Naive B cell (primary cell): Measurements from ENCODE around the gene GNA12. TPM values are rescaled to one million over a fixed set of nuclear protein-coding genes. Genes with fewer than 3 reads are reported as not detected.

ENCODE experiments used
- ATAC-seq, 2 donors: fragments of 150-1000 bp; cut with Tn5 transposase; 2 replicates each; pipeline ENCODE4 v1.10.0; 2021; ENCODE audit warnings: low read depth in 2 of 2, mild to moderate bottlenecking in 2 of 2, moderate library complexity in 2 of 2
- DNase-seq: peaks from one replicate; pipeline ENCODE4 v3.0.0; 2022
- H3K27ac Mint-ChIP-seq, 6 donors: one replicate each; pipeline ENCODE4 v1.8.0; 2020 to 2022; ENCODE audit warnings: mild to moderate bottlenecking in 6 of 6, mixed read lengths in 6 of 6, moderate library complexity in 5 of 6, inconsistent platforms in 2 of 6
- H3K27me3 Mint-ChIP-seq, 3 donors: one replicate each; pipeline ENCODE4 v1.8.0; 2021 to 2022; ENCODE audit warnings: mixed read lengths in 3 of 3, mild to moderate bottlenecking in 1 of 3
- H3K36me3 Mint-ChIP-seq, 2 donors: one replicate each; pipeline ENCODE4 v1.8.0; 2020 to 2022; ENCODE audit warnings: mixed read lengths in 2 of 2, inconsistent platforms in 1 of 2, mild to moderate bottlenecking in 1 of 2
- H3K4me1 Mint-ChIP-seq, 3 donors: one replicate each; pipeline ENCODE4 v1.8.0; 2020 to 2022; ENCODE audit warnings: mixed read lengths in 3 of 3, inconsistent platforms in 1 of 3, mild to moderate bottlenecking in 1 of 3, moderate library complexity in 1 of 3
- H3K4me3 Mint-ChIP-seq, 8 donors: one replicate each; pipeline ENCODE4 v1.8.0; 2020 to 2022; ENCODE audit warnings: mild to moderate bottlenecking in 8 of 8, mixed read lengths in 8 of 8, moderate library complexity in 8 of 8, inconsistent platforms in 2 of 8
- H3K9me3 Mint-ChIP-seq, 7 donors: one replicate each; pipeline ENCODE4 v1.8.0; 2020 to 2022; ENCODE audit warnings: mixed read lengths in 7 of 7, mild to moderate bottlenecking in 5 of 7, inconsistent platforms in 2 of 7, moderate library complexity in 1 of 7
- polyA plus RNA-seq, 6 donors: library from polyadenylated mRNA; unstranded; fragments of 300-500 nt; fragmentation: Illumina TruSeq; gene quantifications; one replicate each; pipeline ENCODE4 v1.2.3, GENCODE V29; 2021; ENCODE audit warnings: low read depth in 6 of 6

Gene GNA12
- polyA plus RNA-seq, 6 donors from 2014 or later, result 26.6 to 43.8 (median 34.8) TPM

GRCh38 chr7:2878306-2878705 is 34.2 kb upstream of the GNA12 start:
- Mint-ChIP-seq H3K27me3 (no peaks in the 10 kb centered on the region), H3K4me1 (peaks cover 17 to 18% (median 17%) of the 10 kb centered on the region in 3 donors), H3K4me3 (peak overlapping the region in 3 of 8 donors; percentile 33 to 64 (median 51)), H3K27ac (no peak overlapping the region), H3K36me3 (no peaks in the 10 kb centered on the region), H3K9me3 (no peaks in the 10 kb centered on the region)
- no peak for DNase-seq
- ATAC-seq, result no peak

- peak overlapping the region in 1 of 6 donors; percentile 37 for H3K27ac Mint-ChIP-seq
- no peak for ATAC-seq
- no peaks in the 10 kb centered on the region for H3K36me3 Mint-ChIP-seq
- peak overlapping the region in 1 of 8 donors; percentile 61 for H3K4me3 Mint-ChIP-seq
- H3K27me3 Mint-ChIP-seq, result no peaks in the 10 kb centered on the region
- H3K4me1 Mint-ChIP-seq, result peaks cover 24 to 26% (median 25%) of the 10 kb centered on the region in 3 donors
- DNase-seq, result no peak
- no peaks in the 10 kb centered on the region for H3K9me3 Mint-ChIP-seq
Measured at GRCh38 chr7:2876031-2876731, 32.1 kb upstream of the GNA12 start.

GRCh38 chr7:2873686-2874551 is 29.8 kb upstream of the GNA12 start:
- no peak for DNase-seq
- Mint-ChIP-seq H3K4me3 (peak overlapping the region in 2 of 8 donors; percentile 44 to 47), H3K9me3 (no peaks in the 10 kb centered on the region), H3K27me3 (no peaks in the 10 kb centered on the region), H3K36me3 (no peaks in the 10 kb centered on the region), H3K4me1 (peaks cover 35 to 44% (median 40%) of the 10 kb centered on the region in 3 donors), H3K27ac (peak overlapping the region in 4 of 6 donors; percentile 1 to 95 (median 42))
- ATAC-seq, result no peak

- Mint-ChIP-seq H3K36me3 (no peaks in the 10 kb centered on the region), H3K27me3 (no peaks in the 10 kb centered on the region), H3K9me3 (no peaks in the 10 kb centered on the region), H3K4me3 (peak overlapping the region in 3 of 8 donors; percentile 5 to 21 (median 16)), H3K27ac (peak overlapping the region in 1 of 6 donors; percentile 53), H3K4me1 (peaks cover 31 to 38% (median 32%) of the 10 kb centered on the region in 3 donors)
- ATAC-seq, result no peak
- DNase-seq, result no peak
Measured at GRCh38 chr7:2873146-2873545, 29.0 kb upstream of the GNA12 start.

- peak overlapping the region in 3 of 8 donors; percentile 5 to 54 (median 18) for H3K4me3 Mint-ChIP-seq
- peaks cover 29 to 36% (median 29%) of the 10 kb centered on the region in 3 donors for H3K4me1 Mint-ChIP-seq
- ATAC-seq, result no peak
- DNase-seq, result no peak
- H3K9me3 Mint-ChIP-seq, result no peaks in the 10 kb centered on the region
- H3K27me3 Mint-ChIP-seq, result no peaks in the 10 kb centered on the region
- H3K27ac Mint-ChIP-seq, result peak overlapping the region in 5 of 6 donors; percentile 7 to 79 (median 55)
- no peaks in the 10 kb centered on the region for H3K36me3 Mint-ChIP-seq
Measured at GRCh38 chr7:2872296-2872874, 28.3 kb upstream of the GNA12 start.

- H3K9me3 Mint-ChIP-seq, result no peaks in the 10 kb centered on the region
- H3K27ac Mint-ChIP-seq, result peak overlapping the region; percentile 5 to 86 (median 68)
- peaks cover 29 to 36% (median 29%) of the 10 kb centered on the region in 3 donors for H3K4me1 Mint-ChIP-seq
- peak overlapping the region; percentile 43 to 87 (median 85) for H3K4me3 Mint-ChIP-seq
- no peaks in the 10 kb centered on the region for H3K36me3 Mint-ChIP-seq
- ATAC-seq (peak; percentile 84 to 88), DNase-seq (peak; percentile 43)
- H3K27me3 Mint-ChIP-seq, result no peaks in the 10 kb centered on the region
Measured at GRCh38 chr7:2870471-2870931, 26.4 kb upstream of the GNA12 start.

- H3K4me1 Mint-ChIP-seq, result peaks cover 31 to 37% (median 31%) of the 10 kb centered on the region in 3 donors
- no peaks in the 10 kb centered on the region for H3K27me3 Mint-ChIP-seq
- H3K9me3 Mint-ChIP-seq, result no peaks in the 10 kb centered on the region
- H3K36me3 Mint-ChIP-seq, result no peaks in the 10 kb centered on the region
- peak in 1 of 2 donors; percentile 4 for ATAC-seq
- DNase-seq, result no peak
- peak overlapping the region in 3 of 6 donors; percentile 32 to 94 (median 37) for H3K27ac Mint-ChIP-seq
- H3K4me3 Mint-ChIP-seq, result peak overlapping the region in 7 of 8 donors; percentile 43 to 87 (median 83)
Measured at GRCh38 chr7:2869981-2870380, 25.9 kb upstream of the GNA12 start.

- no peak overlapping the region for H3K4me3 Mint-ChIP-seq
- DNase-seq (no peak), ATAC-seq (no peak)
- H3K36me3 Mint-ChIP-seq, result no peaks in the 10 kb centered on the region
- H3K9me3 Mint-ChIP-seq, result no peaks in the 10 kb centered on the region
- H3K27ac Mint-ChIP-seq, result peak overlapping the region in 2 of 6 donors; percentile 28 to 70
- no peaks in the 10 kb centered on the region for H3K27me3 Mint-ChIP-seq
- peaks cover 32 to 40% (median 38%) of the 10 kb centered on the region in 3 donors for H3K4me1 Mint-ChIP-seq
Measured at GRCh38 chr7:2866601-2867000, 22.5 kb upstream of the GNA12 start.

GRCh38 chr7:2864999-2865670 is 21.0 kb upstream of the GNA12 start:
- ATAC-seq (peak; percentile 75 to 77), DNase-seq (peak; percentile 67)
- H3K4me3 Mint-ChIP-seq, result peak overlapping the region in 3 of 8 donors; percentile 50 to 82 (median 71)
- no peaks in the 10 kb centered on the region for H3K36me3 Mint-ChIP-seq
- peak overlapping the region in 4 of 6 donors; percentile 39 to 92 (median 58) for H3K27ac Mint-ChIP-seq
- peaks cover 21 to 25% (median 24%) of the 10 kb centered on the region in 3 donors for H3K4me1 Mint-ChIP-seq
- H3K9me3 Mint-ChIP-seq, result no peaks in the 10 kb centered on the region
- no peaks in the 10 kb centered on the region for H3K27me3 Mint-ChIP-seq

GRCh38 chr7:2864204-2864985 is 20.3 kb upstream of the GNA12 start:
- Mint-ChIP-seq H3K4me3 (peak overlapping the region in 2 of 8 donors; percentile 62 to 68), H3K9me3 (no peaks in the 10 kb centered on the region), H3K27ac (peak overlapping the region in 3 of 6 donors; percentile 47 to 86 (median 78)), H3K4me1 (peaks cover 17 to 18% (median 17%) of the 10 kb centered on the region in 3 donors), H3K27me3 (no peaks in the 10 kb centered on the region), H3K36me3 (no peaks in the 10 kb centered on the region)
- no peak for ATAC-seq
- no peak for DNase-seq

- DNase-seq (no peak), ATAC-seq (peak; percentile 33 to 54)
- no peaks in the 10 kb centered on the region for H3K27me3 Mint-ChIP-seq
- no peaks in the 10 kb centered on the region for H3K36me3 Mint-ChIP-seq
- H3K9me3 Mint-ChIP-seq, result no peaks in the 10 kb centered on the region
- peak overlapping the region in 5 of 6 donors; percentile 18 to 91 (median 78) for H3K27ac Mint-ChIP-seq
- H3K4me1 Mint-ChIP-seq, result peaks cover 12 to 14% (median 13%) of the 10 kb centered on the region in 3 donors
- H3K4me3 Mint-ChIP-seq, result peak overlapping the region in 7 of 8 donors; percentile 15 to 77 (median 62)
Measured at GRCh38 chr7:2863461-2864066, 19.5 kb upstream of the GNA12 start.
